Measurements from ENCODE around the gene APOE.

The APOE gene

DNA sequence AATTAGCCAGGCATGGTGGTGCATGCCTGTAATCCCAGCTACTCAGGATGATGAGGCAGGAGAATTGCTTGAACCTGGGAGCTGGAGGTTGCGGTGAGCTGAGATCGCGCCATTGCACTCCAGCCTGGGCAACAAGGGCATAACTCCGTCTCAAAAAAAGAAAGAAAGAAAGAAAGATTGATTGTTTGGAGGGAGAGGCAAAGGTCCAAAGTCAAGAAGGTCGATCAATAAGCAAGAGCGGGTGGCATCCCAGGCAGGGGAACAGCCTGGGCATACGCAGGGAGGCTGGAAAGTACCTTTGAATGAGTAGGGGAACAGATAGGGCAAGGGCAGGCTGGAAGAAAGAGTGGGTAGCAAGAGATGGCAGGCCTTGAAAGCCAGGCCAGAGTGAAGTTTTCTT lies 24.5 kb downstream of the APOE start:
- H3K4me2 ChIP-seq (ENCODE audit: low read length) = no peak overlapping the region
- no peak overlapping the region for H3K9ac ChIP-seq (ENCODE audit: low read length)
- no peaks in the 10 kb centered on the region for H3K9me2 ChIP-seq (ENCODE audit: low read depth, low read length)
- H3K4me1 ChIP-seq (ENCODE audit: insufficient read depth, low read length, severe bottlenecking) = no peaks in the 10 kb centered on the region
- no peak overlapping the region for H2AFZ ChIP-seq (ENCODE audit: low read length)
- no peaks in the 10 kb centered on the region for H3K36me3 ChIP-seq (ENCODE audit: insufficient read depth, low read length)
- no peak overlapping the region for H3K27ac ChIP-seq (ENCODE audit: low read depth, low read length, poor library complexity, severe bottlenecking)
- H3K79me2 ChIP-seq (ENCODE audit: insufficient read depth, low read length) = no peaks in the 10 kb centered on the region
- H3F3A ChIP-seq (ENCODE audit: insufficient read depth, low read length) = no peaks in the 10 kb centered on the region
- TF ChIP-seq EZH2 (IDR thresholded peaks at IDR 0.05; ENCODE audit: borderline replicate concordance, low read length) = no peak
- no peak overlapping the region for H3K4me3 ChIP-seq (ENCODE audit: low read depth, low read length, poor library complexity, severe bottlenecking)
- H3K27me3 ChIP-seq (ENCODE audit: insufficient read depth, low read length) = peaks cover 3% of the 10 kb centered on the region; the same call in 1 of the 2 replicates
- H4K20me1 ChIP-seq (ENCODE audit: insufficient read depth, low read length) = no peaks in the 10 kb centered on the region
- H3K9me3 ChIP-seq (ENCODE audit: low read length) = no peaks in the 10 kb centered on the region

DNA sequence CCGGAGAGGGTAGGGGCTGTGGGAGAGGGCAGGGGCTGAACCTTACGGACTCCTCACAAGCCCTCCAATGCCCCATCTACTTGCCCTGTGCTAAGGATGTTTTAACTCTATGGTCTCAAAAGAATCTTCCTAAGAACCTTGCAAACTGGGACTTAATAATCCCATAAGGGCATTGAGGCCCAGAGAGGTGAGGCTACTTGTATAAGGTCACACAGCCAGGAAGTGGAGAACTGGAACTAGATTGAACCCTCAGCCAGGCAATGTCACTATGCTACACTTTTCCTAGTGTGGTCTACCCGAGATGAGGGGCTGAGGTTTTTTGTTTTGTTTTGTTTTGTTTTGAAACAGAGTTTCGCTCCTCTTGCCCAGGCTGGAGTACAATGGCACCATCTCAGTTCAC lies 25.9 kb downstream of the APOE start:
- H3K9ac ChIP-seq (ENCODE audit: low read length) = no peak overlapping the region
- no peaks in the 10 kb centered on the region for H3K36me3 ChIP-seq (ENCODE audit: insufficient read depth, low read length)
- H3K27ac ChIP-seq (ENCODE audit: low read depth, low read length, poor library complexity, severe bottlenecking) = no peak overlapping the region
- H3K4me1 ChIP-seq (ENCODE audit: insufficient read depth, low read length, severe bottlenecking) = no peaks in the 10 kb centered on the region
- no peak overlapping the region for H3K4me3 ChIP-seq (ENCODE audit: low read depth, low read length, poor library complexity, severe bottlenecking)
- H3K79me2 ChIP-seq (ENCODE audit: insufficient read depth, low read length) = no peaks in the 10 kb centered on the region
- TF ChIP-seq EZH2 (IDR thresholded peaks at IDR 0.05; ENCODE audit: borderline replicate concordance, low read length) = no peak
- TF ChIP-seq, protein P1, sequence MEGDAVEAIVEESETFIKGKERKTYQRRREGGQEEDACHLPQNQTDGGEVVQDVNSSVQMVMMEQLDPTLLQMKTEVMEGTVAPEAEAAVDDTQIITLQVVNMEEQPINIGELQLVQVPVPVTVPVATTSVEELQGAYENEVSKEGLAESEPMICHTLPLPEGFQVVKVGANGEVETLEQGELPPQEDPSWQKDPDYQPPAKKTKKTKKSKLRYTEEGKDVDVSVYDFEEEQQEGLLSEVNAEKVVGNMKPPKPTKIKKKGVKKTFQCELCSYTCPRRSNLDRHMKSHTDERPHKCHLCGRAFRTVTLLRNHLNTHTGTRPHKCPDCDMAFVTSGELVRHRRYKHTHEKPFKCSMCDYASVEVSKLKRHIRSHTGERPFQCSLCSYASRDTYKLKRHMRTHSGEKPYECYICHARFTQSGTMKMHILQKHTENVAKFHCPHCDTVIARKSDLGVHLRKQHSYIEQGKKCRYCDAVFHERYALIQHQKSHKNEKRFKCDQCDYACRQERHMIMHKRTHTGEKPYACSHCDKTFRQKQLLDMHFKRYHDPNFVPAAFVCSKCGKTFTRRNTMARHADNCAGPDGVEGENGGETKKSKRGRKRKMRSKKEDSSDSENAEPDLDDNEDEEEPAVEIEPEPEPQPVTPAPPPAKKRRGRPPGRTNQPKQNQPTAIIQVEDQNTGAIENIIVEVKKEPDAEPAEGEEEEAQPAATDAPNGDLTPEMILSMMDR (IDR thresholded peaks at IDR 0.05; ENCODE audit: low read length) = no peak
- H4K20me1 ChIP-seq (ENCODE audit: insufficient read depth, low read length) = no peaks in the 10 kb centered on the region
- H2AFZ ChIP-seq (ENCODE audit: low read length) = no peak overlapping the region
- no peaks in the 10 kb centered on the region for H3K9me2 ChIP-seq (ENCODE audit: low read depth, low read length)
- no peaks in the 10 kb centered on the region; the same call in 1 of the 2 replicates for H3K27me3 ChIP-seq (ENCODE audit: insufficient read depth, low read length)
- H3K4me2 ChIP-seq (ENCODE audit: low read length) = no peak overlapping the region
- no peaks in the 10 kb centered on the region for H3K9me3 ChIP-seq (ENCODE audit: low read length)
- H3F3A ChIP-seq (ENCODE audit: insufficient read depth, low read length) = no peaks in the 10 kb centered on the region

DNA sequence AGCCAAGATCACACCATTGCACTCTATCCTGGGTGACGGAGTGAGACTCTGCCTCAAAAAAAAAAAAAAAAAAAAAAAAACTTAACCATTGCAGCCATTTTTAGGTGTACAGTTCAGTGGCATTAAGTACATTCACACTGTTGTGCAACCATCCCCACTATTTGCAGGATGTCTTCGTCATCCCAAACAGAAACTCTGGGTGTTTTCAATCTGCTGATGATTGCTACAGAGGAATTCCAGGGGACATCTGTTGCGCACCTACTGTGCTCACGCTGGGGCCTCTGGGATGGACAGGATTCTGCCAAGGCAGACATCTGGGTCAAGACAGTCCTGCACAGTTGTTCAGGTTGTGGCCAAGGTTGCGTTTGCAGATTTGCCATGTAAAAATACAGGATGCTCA lies 34.1 kb downstream of the APOE start:
- Histone ChIP-seq H3K9me3 (ENCODE audit: low read length) (no peaks in the 10 kb centered on the region), H3K4me2 (ENCODE audit: low read length) (no peak overlapping the region), H3K36me3 (ENCODE audit: insufficient read depth, low read length) (no peaks in the 10 kb centered on the region), H3K4me1 (ENCODE audit: insufficient read depth, low read length, severe bottlenecking) (peaks cover 31% of the 10 kb centered on the region), H3K79me2 (ENCODE audit: insufficient read depth, low read length) (no peaks in the 10 kb centered on the region), H3K27ac (ENCODE audit: low read depth, low read length, poor library complexity, severe bottlenecking) (no peak overlapping the region), H3K27me3 (ENCODE audit: insufficient read depth, low read length) (no peaks in the 10 kb centered on the region), H2AFZ (ENCODE audit: low read length) (no peak overlapping the region), H3K9ac (ENCODE audit: low read length) (no peak overlapping the region), H3K9me2 (ENCODE audit: low read depth, low read length) (no peaks in the 10 kb centered on the region), H3K4me3 (ENCODE audit: low read depth, low read length, poor library complexity, severe bottlenecking) (no peak overlapping the region), H4K20me1 (ENCODE audit: insufficient read depth, low read length) (no peaks in the 10 kb centered on the region), H3F3A (ENCODE audit: insufficient read depth, low read length) (no peaks in the 10 kb centered on the region; the same call in 1 of the 2 replicates)
- TF ChIP-seq, protein P1 (IDR thresholded peaks at IDR 0.05; ENCODE audit: low read length) = no peak
- no peak for TF ChIP-seq EZH2 (IDR thresholded peaks at IDR 0.05; ENCODE audit: borderline replicate concordance, low read length)

DNA sequence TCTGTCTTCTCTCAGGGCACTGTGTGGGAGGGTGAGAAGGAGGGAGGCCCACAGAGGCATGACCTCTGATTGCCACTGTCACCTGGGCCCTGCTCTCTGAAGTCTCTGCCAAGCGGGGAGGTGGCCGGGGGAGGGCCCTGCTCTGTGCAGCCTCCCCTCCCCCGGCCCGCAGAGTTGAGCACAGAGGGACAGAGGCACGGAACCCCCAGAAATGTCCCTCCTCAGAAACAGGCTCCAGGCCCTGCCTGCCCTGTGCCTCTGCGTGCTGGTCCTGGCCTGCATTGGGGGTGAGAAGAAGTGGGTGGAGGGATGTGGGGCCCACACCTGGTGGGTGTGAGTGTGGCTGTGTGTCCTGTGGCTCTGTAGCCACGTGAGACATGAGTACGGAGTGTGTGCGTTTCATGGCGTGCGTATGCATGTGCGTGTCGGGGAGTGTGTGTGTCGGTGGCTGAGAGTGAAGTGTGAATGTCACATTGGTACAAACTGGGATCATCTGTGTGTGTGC lies 36.5 kb downstream of the APOE start, which contains the start of gene APOC4:
TSS of gene APOC4 (plus strand) at position 171 of the 505 bp plus-strand sequence. CDS start at position 212, 41 bp downstream.
- TF ChIP-seq EZH2 (IDR thresholded peaks at IDR 0.05; ENCODE audit: borderline replicate concordance, low read length) = no peak
- TF ChIP-seq, protein P1 (IDR thresholded peaks at IDR 0.05; ENCODE audit: low read length) = no peak
- H3K27ac ChIP-seq (ENCODE audit: low read depth, low read length, poor library complexity, severe bottlenecking) = peak within 1 kb of the TSS; percentile 91
- H3K9me3 ChIP-seq (ENCODE audit: low read length) = no peaks in the 10 kb centered on the region
- peak within 1 kb of the TSS; percentile 52 for H3K4me2 ChIP-seq (ENCODE audit: low read length)
- no peaks in the 10 kb centered on the region for H3K36me3 ChIP-seq (ENCODE audit: insufficient read depth, low read length)
- H3K9me2 ChIP-seq (ENCODE audit: low read depth, low read length) = no peaks in the 10 kb centered on the region
- H4K20me1 ChIP-seq (ENCODE audit: insufficient read depth, low read length) = no peaks in the 10 kb centered on the region
- H3K9ac ChIP-seq (ENCODE audit: low read length) = peak within 1 kb of the TSS; percentile 58; the same call in 1 of the 2 replicates
- H2AFZ ChIP-seq (ENCODE audit: low read length) = 0 out of 2 replicates have a peak within 1 kb of the TSS, but pooled peaks have one; percentile 34
- peaks cover 4% of the 10 kb centered on the region; the same call in 1 of the 2 replicates for H3F3A ChIP-seq (ENCODE audit: insufficient read depth, low read length)
- H3K27me3 ChIP-seq (ENCODE audit: insufficient read depth, low read length) = no peaks in the 10 kb centered on the region
- peaks cover 56% of the 10 kb centered on the region for H3K4me1 ChIP-seq (ENCODE audit: insufficient read depth, low read length, severe bottlenecking)
- peak within 1 kb of the TSS; percentile 47 for H3K4me3 ChIP-seq (ENCODE audit: low read depth, low read length, poor library complexity, severe bottlenecking)
- H3K79me2 ChIP-seq (ENCODE audit: insufficient read depth, low read length) = no peaks in the 10 kb centered on the region
